ENCODE data around the gene TNS4.
A peak's percentile ranks its signal among the peaks of the same experiment; 100 is the strongest.

The TNS4 gene

GRCh38 chr17:40472733-40473452 lies 28.5 kb downstream of the TNS4 start:
- peak; percentile 28 to 44 for DNase-seq
- TF ChIP-seq GATA1 (IDR thresholded peaks at IDR 0.05; ENCODE audit: low read depth, low read length) (no peak), POLR2A (IDR thresholded peaks at IDR 0.05; ENCODE audit: low read length) (no peak)

DNA sequence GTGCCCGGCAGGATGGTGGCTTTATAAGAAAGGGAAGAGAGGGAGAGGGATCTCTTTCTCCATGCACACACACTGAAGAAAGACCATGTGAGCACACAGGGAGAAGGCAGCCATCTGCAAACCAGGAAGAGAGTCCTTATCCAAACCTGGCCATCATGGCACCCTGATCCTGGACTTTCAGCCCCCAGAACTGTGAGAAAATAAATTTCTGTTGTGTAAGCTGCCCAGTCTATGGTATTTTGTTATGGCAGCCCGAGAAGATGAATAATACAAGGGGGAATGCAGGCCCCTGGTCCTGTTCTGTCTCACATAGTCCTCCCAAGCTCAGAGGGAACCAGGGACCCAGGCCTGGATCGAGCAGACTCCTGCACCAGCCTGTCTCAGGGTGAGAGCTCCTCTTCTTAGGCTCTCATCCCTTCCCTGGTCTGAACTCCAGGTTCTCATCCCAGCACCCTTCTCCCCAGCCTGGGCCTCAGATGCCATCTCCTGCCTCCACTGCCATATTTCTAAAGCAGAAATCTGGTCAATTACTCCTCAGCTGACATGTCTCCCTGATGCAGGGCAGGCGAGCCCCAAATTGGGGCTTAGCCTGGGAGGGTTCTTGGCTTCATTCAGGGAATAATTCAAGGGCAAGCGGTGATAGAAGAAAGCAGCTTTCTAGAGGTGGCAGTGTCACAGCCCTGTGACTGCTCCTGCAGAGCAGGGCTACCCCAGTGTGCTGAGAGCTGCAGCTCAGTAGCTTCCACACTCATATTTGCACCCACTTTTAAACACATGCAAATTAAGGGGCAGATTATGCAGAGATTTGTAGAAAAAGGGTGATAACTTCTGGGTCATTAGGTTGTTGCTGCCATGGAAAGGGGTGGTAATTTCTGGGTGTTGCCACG lies 29.3 kb downstream of the TNS4 start:
- DNase-seq: no peak
- TF ChIP-seq GATA1 (IDR thresholded peaks at IDR 0.05; ENCODE audit: low read depth, low read length) (no peak), POLR2A (IDR thresholded peaks at IDR 0.05; ENCODE audit: low read length) (no peak)

GRCh38 chr17:40470932-40471828 lies 30.2 kb downstream of the TNS4 start:
- TF ChIP-seq POLR2A (IDR thresholded peaks at IDR 0.05; ENCODE audit: low read length) (no peak), GATA1 (IDR thresholded peaks at IDR 0.05; ENCODE audit: low read depth, low read length) (no peak)
- DNase-seq: peak; percentile 11 to 34

GRCh38 chr17:40469805-40470675 lies 31.4 kb downstream of the TNS4 start:
- TF ChIP-seq POLR2A (IDR thresholded peaks at IDR 0.05; ENCODE audit: low read length): no peak
- TF ChIP-seq GATA1 (IDR thresholded peaks at IDR 0.05; ENCODE audit: low read depth, low read length): no peak
- DNase-seq: no peak

- TF ChIP-seq GATA1 (IDR thresholded peaks at IDR 0.05; ENCODE audit: low read depth, low read length): no peak
- no peak for TF ChIP-seq POLR2A (IDR thresholded peaks at IDR 0.05; ENCODE audit: low read length)
These were observed 32.9 kb downstream of the TNS4 start for GRCh38 chr17:40468560-40468959.

DNA sequence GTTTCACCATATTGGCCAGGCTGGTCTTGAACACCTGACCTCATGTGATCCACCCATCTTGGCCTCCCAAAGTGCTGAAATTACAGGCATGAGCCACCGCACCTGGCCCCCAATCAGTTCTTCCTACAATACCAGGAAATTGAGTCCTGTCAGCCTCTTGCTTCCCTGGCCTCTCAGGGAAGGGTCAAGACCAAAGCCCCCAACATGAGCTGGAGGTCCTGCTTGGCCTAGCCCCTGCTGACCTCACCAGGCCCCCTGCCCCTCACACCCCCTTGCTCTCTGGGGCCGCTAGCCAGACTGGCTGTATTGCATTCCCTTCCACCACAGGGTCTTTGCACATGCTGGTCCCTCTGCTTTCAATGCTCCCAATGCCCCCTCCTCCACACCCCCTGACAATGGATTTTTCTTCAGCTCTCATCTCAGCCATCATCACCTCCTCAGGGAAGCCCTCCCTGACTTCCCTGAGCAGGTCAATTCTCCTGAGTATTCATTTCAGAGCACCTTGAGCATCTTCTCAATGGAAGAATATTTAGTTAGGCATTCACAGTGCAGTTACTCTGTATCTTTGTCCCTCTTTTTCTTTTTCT lies 34.0 kb downstream of the TNS4 start:
- no peak for DNase-seq
- TF ChIP-seq POLR2A (IDR thresholded peaks at IDR 0.05; ENCODE audit: low read length): no peak

More at GRCh38 chr17:40468560-40468959, 32.9 kb downstream of the TNS4 start:
- DNase-seq: no peak

DNA sequence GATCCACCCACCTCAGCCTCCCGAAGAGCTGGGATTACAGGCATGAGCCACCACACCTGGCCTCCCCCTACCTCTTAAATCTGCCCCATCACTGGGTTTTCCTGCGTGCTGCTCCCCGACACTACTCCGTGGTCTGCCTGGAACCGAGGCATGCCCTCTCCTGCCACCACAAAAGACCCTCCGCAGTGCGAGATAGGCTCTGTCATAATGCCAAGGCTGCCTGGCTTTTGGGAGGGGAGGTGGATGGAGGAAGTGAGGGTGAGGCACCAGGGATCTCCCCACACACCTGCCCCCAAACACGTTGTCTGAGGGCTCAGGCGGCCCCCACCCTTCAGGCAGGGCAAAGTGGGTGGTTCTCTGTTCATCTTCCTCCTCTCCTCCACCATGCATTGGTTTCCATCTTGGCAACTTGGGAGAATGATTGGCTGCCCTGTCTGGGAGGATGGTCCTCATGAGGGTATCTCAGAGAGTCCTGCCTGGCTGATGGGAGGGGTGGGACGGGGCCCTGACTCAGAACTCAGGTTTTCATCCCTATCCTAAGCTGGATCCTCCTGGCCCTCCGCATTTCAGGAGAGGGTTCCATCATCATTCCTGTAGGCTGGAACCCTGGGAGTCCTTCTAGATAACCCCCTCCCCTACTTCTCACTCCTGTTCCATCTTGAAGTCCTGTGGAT lies 35.0 kb downstream of the TNS4 start:
- TF ChIP-seq GATA1 (IDR thresholded peaks at IDR 0.05; ENCODE audit: low read depth, low read length) (no peak), POLR2A (IDR thresholded peaks at IDR 0.05; ENCODE audit: low read length) (no peak)
- DNase-seq: no peak

- no peak for TF ChIP-seq POLR2A (IDR thresholded peaks at IDR 0.05; ENCODE audit: low read length)
- TF ChIP-seq GATA1 (IDR thresholded peaks at IDR 0.05; ENCODE audit: low read depth, low read length): no peak
- DNase-seq: no peak
These were observed 37.0 kb downstream of the TNS4 start for GRCh38 chr17:40464392-40464855.

GRCh38 chr17:40463122-40463550 lies 38.3 kb downstream of the TNS4 start:
- no peak for DNase-seq
- TF ChIP-seq GATA1 (IDR thresholded peaks at IDR 0.05; ENCODE audit: low read depth, low read length) (no peak), POLR2A (IDR thresholded peaks at IDR 0.05; ENCODE audit: low read length) (no peak)

DNA sequence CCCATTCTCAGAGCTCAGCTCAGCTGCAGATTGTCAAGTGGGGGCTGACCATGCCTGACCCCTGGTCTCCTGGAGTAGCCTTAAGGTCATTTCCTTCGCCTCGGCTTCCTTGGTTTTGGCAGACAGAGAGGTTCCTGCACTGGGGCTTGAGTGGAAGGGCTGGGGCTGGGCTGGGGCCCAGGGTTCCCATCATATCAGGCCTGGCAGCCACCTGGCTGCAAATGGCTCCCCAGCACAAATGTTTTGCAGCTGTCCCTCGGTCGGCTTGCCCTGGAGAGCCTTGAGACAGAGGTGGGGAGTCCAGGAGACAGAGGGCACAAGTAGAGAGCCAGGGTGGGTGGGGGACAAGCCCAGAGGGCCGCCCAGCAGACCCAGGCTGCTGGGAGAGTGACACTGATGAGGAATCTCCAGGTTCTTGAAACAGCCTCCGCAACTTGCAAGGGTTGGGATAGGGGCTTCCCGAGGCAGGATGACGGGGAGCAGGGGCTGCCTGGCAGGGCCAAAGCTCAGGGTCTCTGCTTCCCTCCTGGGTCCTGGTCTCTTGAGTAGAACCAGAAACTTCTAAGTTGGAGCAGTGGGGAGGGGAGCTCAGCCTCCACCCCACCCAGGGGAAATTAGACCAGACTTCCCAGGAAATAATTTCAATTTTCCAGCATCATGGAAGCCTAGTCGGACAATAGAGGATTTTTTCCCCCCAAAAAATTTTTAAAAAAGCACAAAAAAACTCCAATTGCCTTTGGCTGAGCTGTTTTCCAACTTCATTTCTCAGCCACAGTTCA lies 38.9 kb downstream of the TNS4 start:
- no peak for TF ChIP-seq POLR2A (IDR thresholded peaks at IDR 0.05; ENCODE audit: low read length)
- no peak for TF ChIP-seq GATA1 (IDR thresholded peaks at IDR 0.05; ENCODE audit: low read depth, low read length)
- DNase-seq: no peak

DNA sequence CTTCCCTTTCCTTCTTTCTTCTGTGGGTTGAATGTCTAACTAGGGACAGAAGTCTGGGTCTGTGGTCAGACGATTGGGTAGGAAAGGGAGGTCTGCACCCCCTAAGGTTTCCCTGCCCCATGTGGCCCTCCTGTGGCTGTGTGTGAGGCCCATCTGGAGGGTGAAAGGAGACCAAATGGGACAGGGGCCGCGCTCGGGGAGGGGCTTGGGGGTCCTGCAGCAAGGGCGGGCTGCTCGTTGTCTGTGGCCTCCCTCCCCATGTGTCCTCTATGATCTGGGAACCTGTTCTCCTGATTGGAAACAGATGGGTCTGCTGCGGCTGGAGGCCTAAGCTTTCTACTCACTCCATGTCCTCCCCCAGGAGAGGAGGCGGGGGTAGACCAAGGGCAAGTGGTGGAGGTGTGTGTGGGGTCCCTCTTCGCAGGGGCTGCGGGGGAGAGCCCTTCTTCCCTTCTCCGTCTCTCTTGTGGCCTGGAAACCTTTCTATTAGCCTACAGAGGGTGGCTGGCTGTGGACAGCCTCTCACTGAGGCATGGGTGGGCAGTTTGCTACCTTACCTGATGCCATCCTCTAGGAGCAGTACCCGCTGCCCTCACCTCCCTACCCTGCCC lies 39.6 kb downstream of the TNS4 start:
- TF ChIP-seq GATA1 (IDR thresholded peaks at IDR 0.05; ENCODE audit: low read depth, low read length): no peak
- no peak for TF ChIP-seq POLR2A (IDR thresholded peaks at IDR 0.05; ENCODE audit: low read length)
- no peak for DNase-seq

All from erythroblast (primary cell).